GM12892 (cell line): ENCODE data around the gene ATP6V1G3.

Experiments
- POLR2A ChIP-seq: IDR thresholded peaks from 2 replicates; pipeline ENCODE4 v1.6.1; 2011; ENCODE audit warnings: low read depth, low read length, control low read depth
- TAF1 ChIP-seq: IDR thresholded peaks from 2 replicates; pipeline ENCODE4 v1.6.1; 2011; ENCODE audit warnings: low read depth, mild to moderate bottlenecking, control low read depth, low read length, borderline replicate concordance

- TF ChIP-seq TAF1 (no peak), POLR2A (no peak)
Measured at GRCh38 chr1:198480876-198481275, 59.6 kb downstream of the ATP6V1G3 start.
